ENCODE measurements around the gene NGEF. TPM values are rescaled to one million over a fixed set of nuclear protein-coding genes. Genes with fewer than 3 reads are reported as not detected.

NGEF gene
- total RNA-seq, 1 experiment from 2014 or later = 1.9 TPM

- Histone ChIP-seq H3K4me1 (ENCODE audit: insufficient read depth, low read length) (no peaks in the 10 kb centered on the region), H2BK20ac (ENCODE audit: low read depth, low read length, poor library complexity, severe bottlenecking) (no peak overlapping the region), H3K9me3 (ENCODE audit: control insufficient read depth, low read depth, low read length) (no peaks in the 10 kb centered on the region), H3K27ac (ENCODE audit: insufficient read length, low read depth, low read length) (no peak overlapping the region), H3K4ac (ENCODE audit: low read depth, low read length) (no peak overlapping the region), H2BK12ac (ENCODE audit: insufficient read length, low read depth, low read length) (no peak overlapping the region), H3T11ph (ENCODE audit: low read length) (no peak overlapping the region), H4K91ac (ENCODE audit: insufficient read length, low read depth, low read length) (no peak overlapping the region), H3K23me2 (ENCODE audit: insufficient read length, low read depth, low read length, poor library complexity, severe bottlenecking) (no peaks in the 10 kb centered on the region), H2BK15ac (ENCODE audit: low read depth, low read length) (no peak overlapping the region), H2AFZ (ENCODE audit: low read length) (no peak overlapping the region), H2BK5ac (ENCODE audit: insufficient read length, low read length) (no peak overlapping the region), H2BK120ac (ENCODE audit: low read depth, low read length, poor library complexity, severe bottlenecking) (no peak overlapping the region), H3K27me3 (ENCODE audit: insufficient read depth, low read length) (no peaks in the 10 kb centered on the region), H3K23ac (ENCODE audit: insufficient read length, low read depth, low read length) (no peak overlapping the region), H3K79me1 (ENCODE audit: insufficient read depth, low read depth, low read length, poor library complexity, severe bottlenecking) (no peaks in the 10 kb centered on the region), H3K14ac (ENCODE audit: insufficient read depth, low read length) (no peak overlapping the region), H3K4me2 (ENCODE audit: insufficient read depth, insufficient read length, low read length) (no peak overlapping the region), H3K9ac (ENCODE audit: extremely low read depth, insufficient read length, low read length) (no peak overlapping the region), H4K5ac (ENCODE audit: insufficient read length, low read depth, low read length) (no peak overlapping the region), H3K79me2 (ENCODE audit: insufficient read depth, low read length) (no peaks in the 10 kb centered on the region), H3K56ac (ENCODE audit: insufficient read length, low read depth, low read length) (no peak overlapping the region), H4K20me1 (ENCODE audit: control insufficient read depth, insufficient read depth, insufficient read length) (no peaks in the 10 kb centered on the region), H2AK5ac (ENCODE audit: insufficient read length, low read length) (no peak overlapping the region), H3K18ac (ENCODE audit: insufficient read length, low read depth, low read length) (no peak overlapping the region), H4K8ac (replicated peaks; ENCODE audit: insufficient read length, low read depth, low read length) (no peak overlapping the region)
- Mint-ChIP-seq H3K36me3 (ENCODE audit: insufficient read depth in 1 of 3, low read depth in 3 of 3) (no peaks in the 10 kb centered on the region), H3K4me3 (no peak overlapping the region), H3K9me3 (peaks cover 0 to 5% of the 10 kb centered on the region in 2 experiments; a peak in 3 of 5 replicates), H3K27ac (no peak overlapping the region), H3K4me1 (no peaks in the 10 kb centered on the region), H3K27me3 (ENCODE audit: low read depth) (no peaks in the 10 kb centered on the region)
- no peak for DNase-seq
- TF ChIP-seq, protein P1, sequence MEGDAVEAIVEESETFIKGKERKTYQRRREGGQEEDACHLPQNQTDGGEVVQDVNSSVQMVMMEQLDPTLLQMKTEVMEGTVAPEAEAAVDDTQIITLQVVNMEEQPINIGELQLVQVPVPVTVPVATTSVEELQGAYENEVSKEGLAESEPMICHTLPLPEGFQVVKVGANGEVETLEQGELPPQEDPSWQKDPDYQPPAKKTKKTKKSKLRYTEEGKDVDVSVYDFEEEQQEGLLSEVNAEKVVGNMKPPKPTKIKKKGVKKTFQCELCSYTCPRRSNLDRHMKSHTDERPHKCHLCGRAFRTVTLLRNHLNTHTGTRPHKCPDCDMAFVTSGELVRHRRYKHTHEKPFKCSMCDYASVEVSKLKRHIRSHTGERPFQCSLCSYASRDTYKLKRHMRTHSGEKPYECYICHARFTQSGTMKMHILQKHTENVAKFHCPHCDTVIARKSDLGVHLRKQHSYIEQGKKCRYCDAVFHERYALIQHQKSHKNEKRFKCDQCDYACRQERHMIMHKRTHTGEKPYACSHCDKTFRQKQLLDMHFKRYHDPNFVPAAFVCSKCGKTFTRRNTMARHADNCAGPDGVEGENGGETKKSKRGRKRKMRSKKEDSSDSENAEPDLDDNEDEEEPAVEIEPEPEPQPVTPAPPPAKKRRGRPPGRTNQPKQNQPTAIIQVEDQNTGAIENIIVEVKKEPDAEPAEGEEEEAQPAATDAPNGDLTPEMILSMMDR (conservative IDR thresholded peaks at IDR 0.05) = no peak
- WGBS (ENCODE audit: extremely low coverage, insufficient read length, low lambda C conversion rate) = no CpG with 5 or more reads among the region's 1 CpG
Measured at GRCh38 chr2:233017947-233018346, 4.9 kb upstream of the NGEF start.

Measured in H9 (cell line).